HG02852 (cell line): ENCODE measurements around the gene YPEL2.

Experiments used
- ATAC-seq: cut with Tn5 transposase; IDR thresholded peaks from one replicate; pipeline ENCODE4 v1.9.1; 2021; ENCODE audit warnings: mild to moderate bottlenecking, moderate library complexity; ENCODE audit not compliant: unreplicated experiment

The YPEL2 gene

GRCh38 chr17:59427996-59428395 is 96.5 kb downstream of the YPEL2 start:
- no peak for ATAC-seq

GRCh38 chr17:59428916-59429485 is 97.5 kb downstream of the YPEL2 start:
- no peak for ATAC-seq

DNA sequence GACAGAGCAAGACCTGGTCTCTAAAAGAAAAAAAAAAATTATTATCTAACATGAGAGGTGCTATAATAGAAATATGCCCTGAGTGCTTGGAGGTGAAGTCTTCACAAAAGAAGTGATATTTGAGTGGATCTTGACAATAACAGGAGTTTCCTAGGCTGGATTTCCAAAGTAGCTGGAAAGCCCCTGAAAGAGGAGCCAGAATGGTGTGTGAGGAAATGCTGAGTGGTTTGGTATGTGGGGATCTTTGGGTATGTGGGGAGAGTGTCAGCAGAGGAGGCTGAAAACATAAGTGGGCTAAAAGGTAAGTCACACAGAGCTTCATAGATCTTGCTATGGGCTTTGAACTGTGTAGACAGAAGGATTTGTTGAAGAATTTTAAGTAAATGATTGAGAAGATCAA is 100.1 kb downstream of the YPEL2 start:
- ATAC-seq, result no peak

DNA sequence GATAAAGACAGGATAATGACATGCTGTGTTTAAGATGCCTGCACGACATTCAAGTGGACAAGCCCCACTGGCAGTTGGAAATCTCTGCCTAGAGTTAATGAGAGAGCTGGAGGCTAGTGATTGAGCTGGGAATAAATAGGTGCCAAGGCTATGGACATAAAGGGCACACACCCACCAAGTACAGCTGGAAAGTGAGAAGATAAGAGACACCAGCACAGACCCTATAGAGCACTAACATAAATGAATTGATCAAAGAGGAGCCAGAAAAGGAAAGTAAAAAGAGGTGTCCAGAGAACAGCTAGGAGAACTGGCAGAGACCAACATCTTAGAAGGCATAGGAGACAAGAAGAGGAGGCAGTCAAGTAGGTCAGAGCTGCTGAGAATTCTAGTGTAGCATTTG is 101.2 kb downstream of the YPEL2 start:
- no peak for ATAC-seq

DNA sequence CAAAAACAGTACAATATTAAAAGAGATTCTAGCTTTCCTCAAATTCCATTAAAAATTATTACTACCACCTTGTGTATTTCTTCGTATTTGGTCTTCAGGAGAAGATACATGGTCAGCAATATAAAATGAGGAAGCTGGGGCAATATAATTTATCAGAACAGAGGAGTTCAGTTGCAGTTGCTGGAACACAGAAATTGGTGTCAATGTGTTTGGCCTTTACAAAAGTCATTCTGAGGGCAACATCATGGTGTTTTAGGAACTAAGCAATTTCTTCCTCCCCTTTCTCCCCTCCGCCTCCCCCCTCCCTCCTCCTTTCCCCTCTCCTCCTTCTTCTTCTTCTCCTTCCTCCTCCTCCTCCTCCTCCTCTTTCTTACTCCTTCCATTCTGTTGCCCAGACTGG is 102.1 kb downstream of the YPEL2 start:
- no peak for ATAC-seq

DNA sequence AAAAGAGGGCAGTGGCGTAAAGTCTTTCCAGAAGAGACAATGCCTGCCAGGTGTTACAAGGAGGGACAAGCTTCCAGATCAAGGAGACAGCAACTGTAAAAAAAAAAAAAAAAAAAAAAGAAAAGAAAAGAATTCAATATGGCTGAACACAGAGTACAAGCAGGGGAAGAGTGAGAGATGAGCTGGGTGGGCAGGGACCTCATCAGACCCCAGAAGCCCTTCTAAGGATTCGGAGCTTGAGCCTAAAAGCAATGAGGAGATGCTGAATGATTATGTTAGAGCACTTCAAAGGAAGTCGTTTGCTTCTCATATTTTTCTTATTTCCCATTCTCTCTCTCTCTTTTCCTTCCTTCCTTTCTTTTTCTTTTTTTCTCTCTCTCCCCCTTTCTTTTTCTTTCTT is 103.0 kb downstream of the YPEL2 start:
- ATAC-seq, result no peak

DNA sequence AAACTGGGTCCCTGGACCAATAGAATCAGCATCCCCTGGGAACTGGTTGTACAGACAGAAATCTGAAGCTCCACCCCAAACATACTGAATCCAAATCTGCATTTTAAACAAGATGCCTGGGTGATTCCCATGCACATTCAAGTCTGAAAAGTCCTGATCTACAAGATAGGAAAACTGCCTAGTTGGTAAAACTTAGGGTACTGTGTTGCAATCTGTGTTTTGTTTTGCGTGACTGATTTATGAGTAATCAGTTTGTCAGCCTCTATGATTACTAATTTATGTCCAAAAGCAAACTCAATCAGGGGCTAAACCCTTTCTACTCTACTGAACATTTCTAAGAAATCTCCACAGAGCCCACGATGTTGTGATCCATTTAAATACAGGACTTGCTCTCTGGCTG is 103.8 kb downstream of the YPEL2 start:
- no peak for ATAC-seq

DNA sequence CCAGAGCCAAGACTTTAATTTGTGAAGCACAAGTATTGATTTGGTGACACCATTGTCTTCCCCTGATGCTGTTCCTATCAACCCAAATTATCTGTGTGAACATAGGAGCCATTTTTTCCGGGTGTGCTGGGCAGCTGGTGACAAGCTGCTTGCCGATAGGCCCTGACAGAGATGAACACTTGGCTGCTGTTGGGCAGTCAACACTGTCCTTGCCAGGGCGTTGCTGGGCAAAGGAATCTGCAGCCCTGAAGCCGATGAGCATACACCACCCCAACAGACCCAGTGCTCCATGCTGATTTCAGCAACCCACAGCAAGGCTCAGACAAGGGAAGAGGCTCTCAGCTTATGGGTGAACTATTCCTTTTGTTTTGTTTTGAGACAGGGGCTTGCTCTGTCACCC is 105.4 kb downstream of the YPEL2 start:
- ATAC-seq, result no peak

DNA sequence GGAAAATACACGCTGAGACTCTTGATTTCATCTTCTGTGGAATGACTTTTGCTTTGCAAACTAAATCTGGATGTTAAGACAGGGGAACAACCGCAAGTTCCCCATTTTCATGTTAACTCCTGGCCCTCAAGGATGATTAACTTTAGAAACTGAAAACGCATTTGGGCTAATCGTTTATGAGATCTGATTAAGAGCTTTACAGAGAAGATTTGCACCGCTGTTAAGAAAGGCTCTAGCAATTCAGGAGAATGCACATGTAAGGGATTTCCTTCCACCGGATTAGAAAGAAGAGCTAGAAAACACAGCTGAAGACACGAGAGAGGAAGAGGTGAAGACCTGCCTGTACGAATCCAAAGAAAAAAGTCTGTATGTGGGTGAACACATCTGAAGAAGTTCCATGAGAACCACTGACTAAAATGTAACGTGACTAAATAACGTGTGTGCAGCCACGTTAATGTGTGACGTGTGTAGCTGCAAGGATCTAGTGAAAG is 106.4 kb downstream of the YPEL2 start:
- ATAC-seq, result no peak

GRCh38 chr17:59439262-59439661 is 107.8 kb downstream of the YPEL2 start:
- ATAC-seq, result no peak

GRCh38 chr17:59439741-59440211 is 108.3 kb downstream of the YPEL2 start:
- ATAC-seq, result no peak

GRCh38 chr17:59440757-59441463 is 109.5 kb downstream of the YPEL2 start:
- ATAC-seq, result no peak

- ATAC-seq, result no peak
Observed at GRCh38 chr17:59441464-59442096, 110.1 kb downstream of the YPEL2 start.

DNA sequence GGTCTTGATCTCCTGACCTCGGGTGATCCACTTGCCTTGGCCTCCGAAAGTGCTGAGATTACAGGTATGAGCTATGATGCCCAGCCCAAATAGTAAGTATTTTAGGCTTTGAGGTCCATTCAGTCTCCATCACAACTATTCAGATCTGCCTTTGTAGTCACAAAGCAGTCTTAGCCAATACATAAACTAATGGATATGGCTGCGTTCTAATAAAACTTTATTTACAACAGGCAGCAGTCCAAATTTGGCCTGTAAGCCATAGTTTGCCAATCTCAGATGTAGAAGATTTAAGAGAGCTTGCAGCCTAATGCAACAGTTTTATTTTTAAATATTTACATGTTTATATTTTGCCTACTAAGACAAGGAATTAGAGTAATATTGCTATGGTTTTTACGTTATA is 111.7 kb downstream of the YPEL2 start:
- ATAC-seq, result no peak
